Right hindlimb (tissue), 1 donor: ENCODE measurements around the gene CPEB3.
"Not testable (repeated sequence)": the region's sequence is repeated elsewhere in the genome, so short reads cannot be mapped to it uniquely, and the experiment has no call there.

Experiments used
- DNase-seq: peaks from one replicate; pipeline ENCODE4 v3.0.0-alpha.2; 2018

CPEB3 gene

DNA sequence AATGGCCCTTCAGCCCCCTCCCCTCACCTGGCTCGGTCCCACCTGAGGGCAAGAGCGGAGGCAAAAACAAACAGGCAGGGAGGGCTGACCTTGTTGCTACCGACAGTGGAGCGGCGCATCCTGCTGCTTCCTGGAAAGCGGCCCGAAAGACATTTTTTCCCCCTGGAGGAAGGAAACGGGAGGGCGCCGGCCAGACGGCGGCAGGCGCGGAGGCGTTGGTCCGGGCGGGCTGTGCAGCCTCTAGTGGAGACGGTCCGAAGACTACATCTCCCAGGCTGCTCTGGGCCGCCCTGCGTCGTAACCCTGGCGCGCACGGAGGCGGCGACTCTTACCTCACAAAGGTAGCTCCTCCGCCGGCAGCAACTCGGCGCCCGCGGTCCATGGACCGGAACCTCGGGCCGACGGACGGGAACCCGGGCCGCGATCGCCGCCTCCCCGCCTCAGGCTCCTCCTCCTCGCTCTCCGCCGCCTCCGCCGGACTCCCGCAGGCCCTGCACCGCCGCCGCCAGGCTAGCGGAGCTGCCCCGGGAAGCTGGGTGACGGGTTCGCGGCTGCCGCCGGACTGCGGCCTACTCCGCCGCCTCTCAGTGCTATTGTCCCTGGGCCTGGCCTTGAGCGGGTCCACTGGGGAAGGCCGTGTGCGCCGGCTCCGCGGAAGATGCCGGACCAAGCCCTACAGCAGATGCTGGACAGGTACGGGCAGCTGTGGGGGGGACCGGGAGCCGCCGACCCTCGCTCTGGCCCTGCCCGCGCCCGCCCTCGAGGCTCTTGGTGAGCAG lies at the start of gene CPEB3, which contains the start of gene MARCHF5:
CPEB3 (minus strand) TSS at position 242 of the 779 bp plus-strand sequence. CDS start 50,728 bp downstream, outside the sequence.
MARCHF5 (plus strand) TSS at position 331 of the 779 bp plus-strand sequence; CDS start at position 659, 328 bp downstream.
- DNase-seq, result peak; percentile 97

DNA sequence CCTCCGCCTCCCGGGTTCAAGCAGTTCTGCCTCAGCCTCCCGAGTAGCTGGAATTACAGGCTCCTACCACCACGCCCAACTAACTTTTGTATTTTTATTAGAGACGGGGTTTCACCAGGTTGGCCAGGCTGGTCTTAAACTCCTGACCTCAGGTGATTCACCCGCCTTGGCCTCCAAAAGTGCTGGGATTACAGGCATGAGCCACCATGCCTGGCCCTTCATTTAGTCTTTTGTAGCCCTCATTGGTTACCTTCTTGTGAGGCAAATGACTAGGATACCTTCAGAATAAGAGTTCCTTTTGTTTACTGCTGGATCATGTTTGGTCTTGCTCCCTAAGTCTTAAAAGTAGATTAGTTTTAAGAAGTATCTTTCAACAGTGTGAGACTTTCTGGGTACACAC lies 39.0 kb upstream of the CPEB3 start:
- DNase-seq, result not testable (repeated sequence)

DNA sequence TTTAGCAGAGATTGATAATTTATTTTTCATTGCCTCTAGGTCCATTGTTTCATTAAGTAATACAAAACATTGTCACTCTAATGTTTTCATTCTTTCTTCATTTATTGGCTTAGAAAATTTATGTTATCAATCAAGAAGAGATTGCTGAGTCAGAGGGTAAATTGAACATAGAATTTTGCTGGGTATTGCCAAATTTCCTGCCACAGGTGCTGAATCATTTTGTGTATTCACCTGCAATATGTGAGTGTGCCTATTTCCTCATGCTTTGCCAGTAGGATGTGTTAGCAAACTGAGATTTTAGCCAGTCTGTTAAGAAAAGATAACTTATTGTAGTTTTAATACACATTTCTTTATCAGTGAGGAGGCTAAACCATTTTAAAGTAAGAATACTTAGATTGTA lies 38.1 kb upstream of the CPEB3 start:
- no peak for DNase-seq

DNA sequence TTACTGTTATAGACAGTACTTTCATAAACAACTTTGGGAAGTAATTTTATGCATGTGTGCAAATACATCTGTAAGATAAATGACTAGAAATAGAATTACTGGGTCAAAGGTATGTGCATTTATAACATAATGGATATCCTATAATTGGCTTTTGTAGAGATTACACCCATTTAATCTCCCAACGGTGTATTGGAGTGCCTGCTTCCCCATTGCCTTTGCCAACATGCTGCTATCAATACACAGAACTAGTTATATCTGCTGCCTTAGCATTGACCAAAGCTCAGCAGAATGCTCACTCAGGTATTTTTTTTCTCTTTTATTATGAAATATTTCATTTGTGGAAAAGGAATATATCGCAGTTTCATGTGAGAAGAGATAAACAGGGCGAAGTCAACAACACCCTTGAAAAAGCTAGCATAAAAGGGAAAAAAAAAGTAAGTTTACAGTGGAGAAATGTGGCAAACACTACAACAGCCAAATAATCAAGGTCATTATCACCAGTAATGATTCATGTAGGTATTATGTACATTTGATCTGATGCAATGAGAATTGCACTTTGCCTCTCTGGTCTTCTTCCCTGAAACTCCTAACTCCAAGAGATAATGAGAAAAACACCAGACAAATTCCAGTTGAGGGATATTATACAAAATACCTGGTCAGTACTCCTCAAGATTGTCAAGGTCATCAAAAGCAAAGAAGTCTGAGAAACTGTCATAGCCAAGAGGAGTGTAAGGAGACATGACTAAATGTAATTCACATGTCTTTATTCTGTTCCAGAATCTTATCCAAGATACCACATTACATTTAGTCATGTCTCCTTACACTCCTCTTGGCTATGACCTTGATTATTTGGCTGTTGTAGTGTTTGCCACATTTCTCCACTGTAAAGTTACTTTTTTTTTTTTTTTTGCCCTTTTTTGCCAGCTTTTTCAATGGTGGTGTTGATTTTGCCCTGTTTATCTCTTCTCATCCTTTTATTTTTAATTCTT lies 36.9 kb upstream of the CPEB3 start:
- no peak for DNase-seq

DNA sequence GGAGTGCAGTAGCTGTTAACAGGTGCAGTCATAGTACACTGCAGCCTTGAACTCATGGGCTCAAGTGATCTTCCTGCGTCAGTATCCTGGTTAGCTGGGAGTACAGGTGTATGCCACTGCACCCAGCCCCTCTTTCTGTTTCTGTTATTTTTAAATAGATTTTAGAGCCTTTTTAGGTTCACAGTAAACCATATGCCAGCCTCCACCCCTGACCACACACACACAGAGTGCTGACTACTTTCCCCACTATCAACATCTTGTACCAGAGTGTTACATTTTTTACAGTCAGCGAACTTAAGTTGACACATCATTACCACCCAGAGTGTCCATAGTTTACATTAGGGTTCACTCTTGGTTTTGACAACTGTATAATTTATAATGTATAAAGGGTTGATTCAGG lies 32.2 kb upstream of the CPEB3 start:
- DNase-seq, result no peak

DNA sequence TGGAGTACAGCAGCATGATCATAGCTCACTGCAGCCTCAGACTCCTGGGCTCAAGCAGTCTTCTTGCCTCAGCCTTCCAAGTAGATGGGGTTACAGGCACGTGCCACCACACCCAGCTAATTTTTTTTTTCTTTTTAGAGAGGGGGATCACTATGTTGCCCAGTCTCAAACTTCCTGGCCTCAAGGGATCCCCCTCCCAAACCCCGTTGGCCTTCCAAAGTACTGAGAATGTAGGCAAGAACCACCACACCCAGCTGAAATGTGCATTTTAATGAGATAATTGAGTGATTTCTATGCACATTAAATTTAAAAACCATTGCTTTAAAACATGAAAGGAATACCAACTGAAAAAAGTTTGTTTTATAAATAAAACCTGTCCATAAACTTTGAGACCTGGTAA lies 25.7 kb upstream of the CPEB3 start:
- no peak for DNase-seq

DNA sequence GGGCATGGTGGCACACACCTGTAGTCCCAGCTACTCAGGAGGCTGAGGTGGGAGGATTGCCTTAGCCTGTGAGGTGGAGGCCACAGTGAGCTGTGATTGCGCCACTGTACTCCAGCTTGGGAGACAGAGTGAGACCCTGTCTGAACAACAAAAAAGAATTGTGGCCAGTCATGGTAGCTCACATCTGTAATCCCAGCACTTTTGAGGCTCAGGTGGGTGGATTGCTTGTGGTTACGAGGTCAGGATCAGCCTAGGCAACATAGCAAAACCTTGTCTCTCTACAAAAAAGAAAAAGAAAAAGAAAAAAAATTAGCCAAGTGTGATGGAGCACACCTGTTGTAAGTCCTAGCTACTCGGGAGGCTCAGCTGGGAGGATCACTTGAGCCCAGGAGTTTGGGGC lies 22.9 kb upstream of the CPEB3 start:
- no peak for DNase-seq

DNA sequence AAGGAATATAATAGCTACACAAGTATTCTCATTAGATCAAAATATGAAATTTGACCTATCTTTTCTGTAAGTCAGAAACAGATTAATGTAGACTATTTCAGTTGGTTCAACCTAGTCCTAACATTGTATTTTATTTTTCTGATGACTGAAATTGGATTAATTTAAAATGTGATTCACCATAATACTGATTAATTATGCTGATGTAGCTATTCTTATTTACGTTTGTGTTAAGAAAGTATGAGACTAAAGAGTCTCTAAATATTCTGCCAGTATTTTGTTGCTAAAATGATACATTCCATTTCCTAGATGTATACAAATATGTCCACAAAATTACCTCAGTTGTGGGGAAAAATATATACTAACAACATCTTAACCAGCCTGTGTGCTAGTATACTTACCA lies 18.4 kb upstream of the CPEB3 start:
- DNase-seq, result no peak

DNA sequence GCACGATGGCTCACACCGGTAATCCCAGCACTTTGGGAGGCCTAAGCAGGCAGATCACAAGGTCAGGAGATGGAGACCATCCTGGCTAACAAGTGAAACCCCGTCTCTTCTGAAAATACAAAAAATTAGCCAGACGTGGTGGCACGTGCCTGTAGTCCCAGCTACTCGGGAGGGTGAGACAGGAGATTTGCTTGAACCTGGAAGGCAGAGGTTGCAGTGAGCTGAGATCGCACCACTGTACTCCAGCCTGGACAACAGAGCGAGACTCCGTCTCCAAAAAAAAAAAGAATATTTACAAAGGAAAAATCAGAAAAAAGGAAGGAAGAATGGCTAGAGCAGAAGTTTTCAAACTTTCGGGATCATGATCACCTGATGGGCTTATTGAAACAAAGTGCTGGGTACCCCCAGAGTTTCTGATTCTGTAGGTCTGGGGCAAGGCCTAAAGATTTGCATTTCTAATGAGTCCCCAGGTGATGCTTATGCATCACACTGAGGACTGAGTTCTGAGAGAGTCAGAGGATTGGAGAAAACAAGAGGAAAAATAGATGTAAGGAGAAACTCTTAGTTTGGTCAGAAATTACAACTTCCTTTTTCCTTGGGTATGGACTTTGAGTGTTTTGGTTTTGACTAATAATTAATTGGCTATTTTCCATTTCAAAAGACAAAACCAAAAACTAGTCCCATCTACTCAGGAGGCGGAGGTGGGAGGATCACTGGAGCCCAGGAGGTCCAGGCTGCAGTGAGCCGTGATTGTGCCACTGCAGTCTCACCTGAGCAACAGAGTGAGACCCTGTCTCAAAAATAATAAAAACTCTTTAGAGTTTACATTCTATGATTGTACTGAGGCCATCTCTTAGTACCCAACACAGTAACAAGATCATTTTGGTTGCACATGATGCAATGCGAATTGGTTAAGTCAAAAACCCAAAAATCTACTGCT lies 14.5 kb upstream of the CPEB3 start:
- no peak for DNase-seq

DNA sequence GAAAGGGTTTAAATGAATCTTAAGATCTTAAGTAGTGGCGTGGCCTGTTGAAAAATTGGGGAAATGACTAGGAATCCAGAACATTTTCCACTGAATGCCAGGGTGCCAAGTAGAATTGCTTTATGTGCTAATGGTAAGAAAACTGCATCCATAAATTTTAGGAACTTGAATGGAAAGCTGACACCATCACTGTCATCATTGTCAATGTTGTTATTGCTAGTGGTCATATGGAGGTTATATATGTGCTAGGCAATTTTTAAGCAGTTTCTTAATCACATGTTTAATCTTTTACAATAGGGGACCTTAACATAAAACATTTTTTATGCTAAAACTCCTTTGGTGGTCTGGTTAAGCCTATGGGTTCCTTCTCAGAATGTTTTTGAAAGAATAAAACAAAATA lies 13.2 kb upstream of the CPEB3 start:
- no peak for DNase-seq

DNA sequence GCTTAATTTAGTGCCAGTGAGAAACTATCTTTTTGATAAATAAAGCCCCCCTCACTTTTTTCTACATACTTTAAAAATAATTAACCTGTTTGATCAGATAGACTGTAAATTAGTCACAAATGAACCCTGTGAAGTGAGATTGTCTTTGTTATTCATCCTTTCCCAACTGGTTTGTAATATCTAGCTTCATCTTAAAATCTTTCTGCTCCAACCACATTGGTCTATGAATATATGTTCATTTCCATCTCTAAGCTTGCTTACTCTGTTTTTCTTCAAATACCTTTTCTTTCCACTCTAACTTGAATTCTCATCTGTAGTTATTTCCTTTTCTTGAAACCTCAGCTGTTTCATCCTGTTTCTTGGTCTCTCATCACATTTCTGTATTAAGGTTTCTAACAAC lies 12.2 kb upstream of the CPEB3 start:
- no peak for DNase-seq

DNA sequence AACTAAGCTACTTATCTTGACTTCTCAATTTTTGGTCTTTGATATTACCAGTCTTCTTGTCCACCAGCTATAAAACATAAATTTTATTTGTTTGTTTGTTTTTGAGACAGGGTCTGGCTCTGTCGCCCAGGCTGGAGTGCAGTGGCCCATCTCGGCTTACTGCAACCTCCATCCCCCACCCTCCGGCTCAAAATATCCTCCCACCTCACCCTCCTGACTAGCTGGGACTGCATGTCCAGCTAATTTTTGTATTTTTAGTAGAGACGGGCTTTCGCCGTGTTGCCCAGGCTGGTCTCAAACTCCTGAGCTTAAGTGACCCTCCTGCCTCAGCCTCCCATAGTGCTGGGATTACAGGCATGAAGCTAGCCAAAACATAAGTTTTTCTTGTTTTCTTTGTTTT lies 7.6 kb upstream of the CPEB3 start:
- no peak for DNase-seq

DNA sequence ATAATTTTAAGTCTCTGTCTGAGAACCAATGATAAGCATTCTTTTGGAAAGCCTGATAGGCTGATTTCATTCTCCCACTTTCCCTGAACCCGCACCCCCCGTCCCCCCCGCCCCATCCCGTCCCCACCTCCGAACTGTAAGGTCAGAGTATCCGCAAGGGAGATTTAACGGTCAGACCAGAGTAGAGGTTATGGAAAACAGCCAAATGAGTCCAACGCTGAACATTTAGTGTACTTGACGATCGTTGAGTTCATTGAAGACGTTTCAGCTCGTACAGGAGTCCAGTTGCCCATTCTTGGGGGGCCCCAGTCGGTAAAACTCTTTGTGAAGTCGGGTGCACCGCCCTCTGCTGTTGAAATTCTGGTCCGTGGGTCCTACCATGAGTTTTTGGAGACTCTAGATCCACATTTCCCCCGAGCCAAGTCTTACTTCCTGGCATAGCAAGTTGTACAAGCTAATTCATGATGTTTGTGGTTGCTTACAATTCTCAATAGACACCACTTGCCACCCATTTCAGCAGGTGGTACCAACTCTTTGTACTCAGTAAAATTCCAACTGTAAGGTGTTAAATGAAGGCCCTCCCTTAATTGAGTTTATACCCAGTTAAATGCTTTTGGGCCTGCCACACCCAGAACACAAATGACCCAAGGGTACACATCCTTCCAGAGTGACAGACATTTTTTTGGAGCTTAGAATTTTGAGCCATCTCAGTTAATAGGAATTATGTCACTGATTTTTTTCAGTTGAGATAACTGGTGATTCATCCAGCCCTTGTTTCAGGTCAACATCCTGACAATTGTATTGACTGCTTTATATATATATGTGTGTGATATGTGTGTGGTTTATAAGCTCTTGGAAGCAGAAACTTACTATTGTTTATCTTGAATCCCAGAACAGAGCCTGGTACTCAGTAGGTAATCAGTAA lies 1.3 kb upstream of the CPEB3 start:
- DNase-seq, result peak; percentile 51

DNA sequence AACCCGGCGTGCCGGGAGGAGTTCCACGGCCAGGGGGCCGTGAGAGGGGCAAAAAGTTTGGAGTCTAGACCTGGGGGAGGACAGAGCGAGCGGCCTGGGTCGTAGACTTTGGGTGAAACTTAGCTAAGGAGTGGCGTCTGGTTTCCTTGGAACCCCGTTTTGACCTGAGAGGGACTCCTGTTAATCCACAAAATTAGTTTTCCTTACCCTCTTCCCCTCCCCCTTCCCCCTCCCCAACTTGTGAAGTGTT lies 663 bp upstream of the CPEB3 start:
- DNase-seq, result no peak

DNA sequence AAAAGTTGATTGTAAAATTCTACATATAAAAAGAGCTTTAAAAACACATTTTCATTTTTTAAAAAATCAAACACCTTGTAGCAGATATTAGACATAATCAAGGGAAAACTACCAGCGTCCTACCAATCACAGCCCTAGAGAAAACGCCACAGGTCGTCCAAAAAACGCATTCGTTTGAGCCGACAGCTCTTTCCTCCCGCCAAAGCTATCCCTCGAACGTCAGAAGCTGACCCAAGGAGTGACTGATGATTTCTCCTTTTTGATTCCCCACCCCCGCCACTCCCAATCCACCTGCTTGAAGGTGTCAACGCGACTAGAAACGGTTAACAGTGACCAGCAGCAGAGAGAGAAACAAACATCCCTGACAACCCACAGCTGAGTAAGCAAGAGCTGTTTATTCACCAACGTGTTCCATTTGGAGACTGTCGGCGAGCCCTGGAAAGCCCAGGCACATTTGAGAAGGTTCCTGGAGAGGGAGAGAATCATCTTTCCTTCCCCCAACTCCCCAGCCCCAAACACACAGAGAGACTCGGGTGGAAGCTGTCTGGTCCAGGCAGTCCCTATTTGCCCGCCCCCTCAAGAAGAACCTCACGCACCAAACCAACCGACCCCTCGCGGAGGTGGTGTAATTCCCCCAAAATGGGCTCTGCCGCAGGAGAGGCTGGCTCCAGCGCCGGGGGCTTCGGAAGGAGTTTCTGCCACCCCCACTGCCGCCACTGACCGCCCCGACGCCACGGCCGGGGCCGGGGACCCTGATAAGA lies 622 bp downstream of the CPEB3 start:
- DNase-seq, result no peak

DNA sequence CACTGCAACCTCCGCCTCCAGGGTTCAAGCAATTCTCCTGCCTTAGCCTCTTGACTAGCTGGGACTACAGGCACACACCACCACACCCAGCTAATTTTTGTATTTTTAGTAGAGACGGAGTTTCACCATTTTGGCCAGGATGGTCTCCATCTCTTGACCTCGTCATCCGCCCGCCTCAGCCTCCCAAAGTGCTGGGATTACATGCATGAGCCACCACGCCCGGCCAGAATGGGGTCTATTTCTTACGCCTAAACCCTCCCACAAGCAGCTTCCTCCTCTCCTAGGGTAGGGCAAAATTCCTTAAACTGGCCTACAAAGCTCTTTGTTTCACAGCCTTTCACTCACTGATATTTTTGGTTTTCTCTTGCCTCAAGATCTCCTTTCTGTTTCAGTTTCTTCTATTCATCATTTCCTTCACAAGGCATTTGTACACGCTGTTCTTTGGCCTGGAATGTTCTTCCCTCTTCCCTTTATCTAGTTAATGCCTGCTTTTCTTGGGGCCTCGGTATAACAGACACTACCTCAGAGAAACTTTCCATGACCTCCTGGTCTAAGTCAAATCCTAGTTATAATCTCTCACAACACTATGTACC lies 6.7 kb downstream of the CPEB3 start:
- DNase-seq, result no peak

DNA sequence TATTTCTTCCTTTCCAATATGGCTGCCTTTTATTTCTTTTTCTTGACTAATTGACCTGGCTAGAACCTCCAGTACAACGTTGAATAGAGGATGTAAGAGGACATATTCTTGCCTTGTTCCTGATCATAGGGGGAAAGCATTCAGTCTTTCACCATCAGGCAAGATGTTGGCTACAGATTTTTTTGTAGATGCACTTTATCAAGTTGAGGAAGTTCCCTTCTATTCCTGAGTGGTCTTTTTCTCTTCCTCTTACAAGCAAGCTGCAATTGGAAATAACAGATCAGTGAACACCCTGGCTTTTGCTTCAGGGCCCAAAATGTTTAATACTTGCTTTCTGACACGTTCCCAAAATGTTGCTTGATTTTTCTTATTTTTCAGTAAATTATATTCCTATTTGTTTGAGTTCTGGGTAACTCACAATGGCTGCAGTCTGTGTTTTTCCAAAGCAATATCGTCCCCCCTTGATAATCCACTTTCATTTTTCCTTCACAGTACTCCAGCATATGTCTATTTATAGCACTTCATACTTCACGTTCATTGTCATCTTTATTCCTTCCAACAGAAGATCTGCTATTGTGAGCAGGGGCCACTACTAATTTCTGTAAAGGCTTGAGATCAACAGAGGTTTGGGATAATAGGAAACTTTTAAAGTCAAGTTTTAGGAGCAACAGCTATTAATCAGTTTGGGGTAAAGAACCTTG lies 11.7 kb downstream of the CPEB3 start:
- no peak for DNase-seq

DNA sequence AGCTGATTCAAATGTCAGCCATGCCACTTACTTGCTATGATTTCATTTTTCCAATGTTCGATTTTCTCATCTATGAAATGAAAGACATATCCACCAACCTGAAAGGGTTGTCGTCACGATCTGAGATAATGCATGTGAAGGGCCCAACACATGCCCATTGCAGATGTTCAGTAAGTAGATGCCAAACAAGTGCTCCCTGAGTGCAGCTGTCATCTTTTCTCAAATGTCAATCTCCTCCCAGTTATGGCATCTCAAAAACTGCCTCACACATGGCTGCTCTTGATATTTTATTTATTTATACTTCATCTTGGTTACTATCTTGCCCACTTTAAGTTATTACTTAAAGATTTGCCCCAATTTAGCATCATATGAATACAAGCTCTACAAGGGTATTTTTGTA lies 16.8 kb downstream of the CPEB3 start:
- no peak for DNase-seq

DNA sequence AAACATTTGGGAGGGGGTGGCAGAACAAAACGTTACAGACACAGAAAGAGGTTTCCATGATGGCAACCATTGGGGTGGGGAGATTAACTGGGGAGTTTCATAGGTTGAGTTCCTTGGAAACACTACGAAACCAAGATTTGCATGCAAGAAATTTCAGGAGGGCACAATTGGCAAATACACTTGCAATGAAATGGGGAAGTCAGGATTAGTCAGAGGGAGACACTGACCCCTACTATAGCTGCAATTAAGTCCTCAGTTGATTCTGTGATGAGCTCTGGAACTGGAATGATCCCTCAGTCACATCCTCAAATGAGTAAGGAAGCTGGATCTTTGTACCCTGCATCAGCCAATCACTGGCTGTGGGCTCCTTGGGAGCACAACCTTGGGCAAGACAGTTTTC lies 22.1 kb downstream of the CPEB3 start:
- DNase-seq, result no peak

DNA sequence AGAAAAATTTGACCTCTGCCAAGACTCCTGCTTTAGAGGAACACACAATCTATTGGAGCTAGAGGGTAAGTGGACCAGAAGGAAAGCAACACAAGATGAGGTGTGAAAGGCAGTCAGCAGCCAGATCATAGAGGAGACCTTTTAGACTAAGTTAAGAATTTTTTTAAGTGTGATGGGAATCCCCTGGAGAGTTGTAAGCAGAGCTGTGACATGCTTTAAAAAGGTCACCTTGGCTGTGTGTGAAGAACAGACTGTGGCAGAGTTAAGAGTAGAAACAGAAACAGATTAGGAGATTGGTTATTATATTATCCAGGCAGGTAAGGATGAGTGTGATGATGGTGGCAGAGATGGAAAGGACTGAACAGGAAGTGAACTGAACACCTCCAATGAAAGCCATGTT lies 23.5 kb downstream of the CPEB3 start:
- DNase-seq, result no peak
